GM19328 (cell line): Measurements from ENCODE around the gene LGALS9.

Experiments
- ATAC-seq: cut with Tn5 transposase; IDR thresholded peaks from one replicate; pipeline ENCODE4 v1.9.1; 2021; ENCODE audit warnings: mild to moderate bottlenecking, moderate library complexity; ENCODE audit not compliant: unreplicated experiment

Gene LGALS9

DNA sequence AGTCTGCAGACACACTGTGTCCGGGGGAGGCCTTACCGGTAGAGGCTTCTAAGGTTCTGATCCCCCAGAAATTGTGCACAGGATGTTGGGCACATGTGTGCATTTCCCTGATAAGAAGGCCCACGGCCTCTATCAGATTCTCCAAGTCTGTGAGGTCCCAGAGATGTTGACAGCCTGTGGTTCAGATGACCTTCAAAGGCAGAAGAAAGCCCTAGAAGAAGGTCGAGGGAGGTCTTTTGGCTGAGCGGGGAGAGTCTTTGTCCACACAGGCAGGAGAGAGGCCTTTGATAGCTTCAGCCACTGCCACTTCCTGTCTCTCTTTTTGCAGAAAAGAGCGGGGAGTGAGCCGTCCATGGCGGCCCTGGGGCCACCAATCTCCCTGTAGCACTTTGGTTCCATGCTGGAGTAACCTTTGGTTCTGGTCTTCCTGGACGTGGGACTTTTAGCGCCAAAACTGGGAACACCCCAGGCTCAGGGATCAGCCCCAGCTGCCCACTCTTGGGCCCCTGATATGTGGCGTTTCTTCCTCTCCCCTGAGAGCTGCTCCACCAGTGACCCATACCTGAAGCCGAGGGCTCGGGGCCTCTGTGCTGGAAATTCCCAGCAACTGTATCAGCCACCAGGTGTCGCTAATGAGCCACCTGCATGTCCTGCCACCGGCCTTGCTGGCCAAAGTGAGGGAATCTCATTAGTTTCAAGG lies 28.1 kb upstream of the LGALS9 start:
- ATAC-seq = no peak

DNA sequence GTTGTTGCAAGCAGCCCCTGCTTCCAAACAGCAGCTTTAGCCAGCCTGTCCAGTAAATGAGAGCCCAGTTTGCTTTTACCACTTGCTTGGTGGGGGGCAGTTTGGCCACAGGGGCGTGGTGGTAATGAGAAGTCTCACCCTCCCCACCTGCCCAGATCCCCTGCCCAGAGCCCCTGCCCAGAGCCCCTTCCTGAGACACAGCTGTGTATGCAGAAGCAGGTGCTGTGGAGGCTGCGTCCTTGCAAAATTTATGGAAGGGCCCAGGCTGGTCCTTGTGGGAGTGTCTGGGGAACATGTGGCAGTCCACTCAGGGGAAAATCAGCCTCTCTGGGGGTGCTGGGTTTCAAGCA lies 27.6 kb upstream of the LGALS9 start:
- no peak for ATAC-seq

DNA sequence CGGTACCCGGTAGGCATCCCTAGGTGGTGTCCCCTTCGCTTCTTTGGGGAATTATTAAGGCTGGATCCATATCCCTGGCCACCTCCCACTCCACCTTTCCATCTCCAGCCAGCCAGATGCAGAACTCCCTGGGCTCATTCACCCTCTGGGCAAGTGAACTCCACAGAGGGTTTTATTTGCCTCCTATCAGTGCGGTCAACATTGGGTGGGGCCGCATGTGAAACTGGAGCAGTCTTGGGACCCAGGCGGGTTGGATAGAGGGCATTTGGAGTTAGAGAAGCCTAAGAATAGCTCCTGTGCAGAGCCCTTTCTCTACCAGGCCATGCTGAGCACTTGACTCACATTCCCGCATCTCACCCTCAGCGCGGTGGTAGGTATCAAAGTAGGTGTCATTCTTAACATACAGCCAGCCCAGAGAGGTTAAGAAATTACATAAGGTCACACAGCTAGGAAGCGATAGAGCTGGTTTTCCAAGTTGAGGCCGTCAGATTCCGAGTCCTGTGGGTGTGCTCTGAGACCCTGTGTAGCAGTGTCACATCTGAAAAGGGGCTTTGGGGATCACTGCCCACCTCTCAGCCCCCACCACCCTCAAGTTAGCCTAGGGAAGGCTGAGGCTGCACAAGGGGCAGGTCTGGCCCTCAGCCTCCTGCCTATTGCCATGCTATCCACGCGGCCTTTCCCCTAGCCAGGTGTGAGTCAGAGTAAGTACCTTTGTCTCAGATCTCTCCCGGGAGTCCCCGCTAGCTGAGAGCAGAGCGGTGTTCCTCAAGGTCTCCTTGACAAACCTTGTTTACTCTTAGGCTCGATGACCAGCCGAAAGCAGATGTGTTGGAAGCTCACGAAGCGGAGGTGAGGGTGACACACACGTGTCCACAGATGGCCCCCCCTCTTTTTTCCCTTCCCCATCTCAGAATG lies 26.9 kb upstream of the LGALS9 start:
- no peak for ATAC-seq

DNA sequence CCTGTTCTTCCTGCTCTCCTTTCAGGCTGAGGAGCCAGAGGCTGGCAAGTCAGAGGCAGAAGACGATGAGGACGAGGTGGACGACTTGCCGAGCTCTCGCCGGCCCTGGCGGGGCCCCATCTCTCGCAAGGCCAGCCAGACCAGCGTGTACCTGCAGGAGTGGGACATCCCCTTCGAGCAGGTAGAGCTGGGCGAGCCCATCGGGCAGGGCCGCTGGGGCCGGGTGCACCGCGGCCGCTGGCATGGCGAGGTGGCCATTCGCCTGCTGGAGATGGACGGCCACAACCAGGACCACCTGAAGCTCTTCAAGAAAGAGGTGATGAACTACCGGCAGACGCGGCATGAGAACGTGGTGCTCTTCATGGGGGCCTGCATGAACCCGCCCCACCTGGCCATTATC lies 25.6 kb upstream of the LGALS9 start:
- no peak for ATAC-seq

DNA sequence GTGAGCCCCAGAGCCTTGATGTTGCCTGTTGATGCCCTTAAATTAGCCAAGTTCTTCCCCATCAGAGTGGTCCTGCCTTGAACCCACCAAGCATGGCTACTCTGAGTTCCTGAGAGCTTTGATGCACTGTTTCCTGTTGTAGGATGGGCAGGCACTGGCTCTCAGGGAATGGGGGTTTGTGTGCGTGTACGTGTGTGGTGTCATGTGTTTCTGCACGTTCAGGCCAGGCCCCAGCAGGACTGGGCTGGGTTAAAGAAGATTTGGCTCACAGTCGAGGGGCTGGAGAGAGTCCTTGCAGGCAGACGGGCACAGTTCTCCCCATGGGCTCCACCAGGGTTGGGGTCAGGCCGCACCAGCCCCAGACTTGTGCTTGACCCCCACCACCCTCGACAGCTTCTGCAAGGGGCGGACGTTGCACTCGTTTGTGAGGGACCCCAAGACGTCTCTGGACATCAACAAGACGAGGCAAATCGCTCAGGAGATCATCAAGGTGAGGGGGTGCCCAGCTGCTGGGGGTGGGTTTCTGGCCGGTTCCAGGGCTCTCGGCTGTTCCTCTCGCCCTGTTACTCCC lies 23.4 kb upstream of the LGALS9 start:
- no peak for ATAC-seq

DNA sequence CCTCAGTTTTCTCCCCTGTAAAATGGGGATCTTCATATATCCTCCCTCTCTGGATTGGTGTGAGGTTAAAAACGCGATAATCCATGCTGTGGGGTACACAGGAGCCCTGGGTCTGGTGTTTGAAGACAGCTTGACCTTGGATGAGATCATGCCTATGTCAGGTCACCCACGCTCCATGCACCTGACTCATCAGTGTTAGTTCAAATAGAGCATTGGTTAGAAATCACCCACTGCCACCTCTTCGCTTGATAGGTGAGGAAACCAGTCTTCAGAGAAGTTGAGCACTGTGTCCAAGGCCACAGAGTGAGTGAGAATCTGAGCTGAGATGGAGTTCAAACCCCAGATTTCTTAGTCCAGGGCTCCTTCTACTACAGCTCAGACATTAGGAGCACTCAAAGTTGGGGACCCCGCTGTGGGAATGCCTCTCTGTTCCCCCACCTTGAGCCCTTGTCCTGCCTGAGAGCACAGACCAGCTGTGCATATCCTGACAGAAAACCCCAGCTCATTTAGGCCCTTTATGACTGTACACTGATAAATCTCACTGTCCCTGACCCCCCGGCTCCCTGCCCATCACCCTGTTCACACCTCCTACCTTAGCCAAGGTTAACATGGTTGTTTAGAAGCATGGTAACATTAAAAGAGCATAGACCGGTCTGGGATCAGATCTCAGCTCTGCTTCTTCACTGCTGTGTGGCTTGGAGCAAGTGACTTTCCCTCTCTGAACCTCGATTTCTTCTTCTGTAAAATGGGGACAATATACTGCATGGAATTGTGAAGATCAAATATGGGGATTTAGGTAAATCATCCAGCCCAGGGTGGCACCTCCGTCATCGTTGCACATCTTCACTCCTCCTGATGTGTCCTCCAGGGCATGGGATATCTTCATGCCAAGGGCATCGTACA lies 22.4 kb upstream of the LGALS9 start:
- no peak for ATAC-seq

DNA sequence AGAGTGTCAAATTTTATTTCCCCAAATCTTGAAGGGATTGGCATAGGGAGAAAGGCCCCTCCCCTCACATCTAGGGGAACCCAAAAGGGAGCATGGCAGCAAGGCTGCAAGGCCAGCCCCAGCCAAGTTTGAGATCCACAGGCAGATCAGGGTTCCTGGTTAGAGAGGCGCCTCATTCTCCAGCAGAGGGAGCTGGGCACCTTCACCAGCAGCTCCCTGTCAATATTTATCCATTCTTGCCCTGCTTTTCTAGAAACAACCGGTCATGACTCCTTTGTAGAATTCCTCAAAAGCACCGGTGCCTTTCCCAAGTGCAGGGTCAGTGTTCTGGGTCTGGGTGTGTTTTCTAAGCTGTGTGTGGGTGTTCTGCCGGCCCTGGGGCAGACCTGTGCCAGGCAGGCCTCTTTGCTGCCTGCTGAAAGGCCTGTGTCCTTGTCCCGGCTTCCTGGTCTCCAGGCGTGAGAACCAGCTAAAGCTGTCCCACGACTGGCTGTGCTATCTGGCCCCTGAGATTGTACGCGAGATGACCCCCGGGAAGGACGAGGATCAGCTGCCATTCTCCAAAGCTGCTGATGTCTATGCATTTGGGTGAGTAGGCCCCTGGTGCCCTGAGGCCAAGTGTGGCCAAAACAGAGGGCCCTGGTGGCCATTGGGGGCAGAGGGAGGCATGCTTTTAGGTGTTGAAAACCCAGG lies 21.2 kb upstream of the LGALS9 start:
- ATAC-seq = no peak

DNA sequence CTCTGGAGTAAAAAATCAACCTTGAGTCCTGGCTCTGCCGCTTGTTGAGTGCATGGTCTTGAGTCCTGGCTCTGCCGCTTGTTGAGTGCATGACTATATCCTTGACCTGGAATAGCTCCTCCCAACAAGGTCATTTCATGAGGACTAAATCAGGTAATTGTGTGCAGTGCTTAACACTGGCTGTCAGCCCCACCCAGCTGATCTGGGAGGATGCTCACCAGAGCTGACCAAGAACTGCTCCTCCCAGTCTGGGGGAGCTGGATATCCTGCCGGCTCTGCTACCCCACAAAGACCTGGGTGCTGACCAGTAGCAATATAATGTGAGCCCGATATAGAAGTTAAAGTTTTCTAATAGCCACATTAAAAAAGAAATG lies 20.7 kb upstream of the LGALS9 start:
- ATAC-seq = no peak

DNA sequence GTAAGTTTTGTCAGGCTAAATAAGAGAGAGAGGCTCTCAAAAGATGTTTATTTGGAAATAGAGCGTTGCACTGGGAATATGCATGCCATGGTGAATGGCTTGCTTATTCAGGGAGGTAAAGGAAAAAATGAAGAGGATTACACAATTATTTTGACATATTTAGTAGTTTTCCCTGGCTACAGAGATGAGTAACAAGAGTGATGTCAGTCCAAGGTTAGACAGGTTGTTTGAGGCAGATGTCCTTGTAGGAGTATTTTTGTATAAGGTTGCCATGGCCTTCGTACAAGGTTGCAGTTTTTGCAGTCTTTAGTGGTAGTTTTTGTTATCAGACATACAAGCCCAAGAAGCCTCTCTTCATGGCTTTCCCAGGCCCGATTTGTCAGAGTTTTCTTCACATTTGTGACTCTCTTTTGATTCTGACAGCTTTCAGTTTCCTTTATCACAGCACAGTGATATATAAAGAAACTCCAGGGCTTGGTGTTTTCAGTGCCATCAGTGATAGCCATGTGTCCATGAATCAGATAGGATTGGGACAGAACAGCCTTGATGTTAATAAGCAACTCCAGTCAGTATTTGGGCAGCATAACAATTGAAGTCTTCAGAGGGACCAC lies 18.7 kb upstream of the LGALS9 start:
- ATAC-seq = no peak

DNA sequence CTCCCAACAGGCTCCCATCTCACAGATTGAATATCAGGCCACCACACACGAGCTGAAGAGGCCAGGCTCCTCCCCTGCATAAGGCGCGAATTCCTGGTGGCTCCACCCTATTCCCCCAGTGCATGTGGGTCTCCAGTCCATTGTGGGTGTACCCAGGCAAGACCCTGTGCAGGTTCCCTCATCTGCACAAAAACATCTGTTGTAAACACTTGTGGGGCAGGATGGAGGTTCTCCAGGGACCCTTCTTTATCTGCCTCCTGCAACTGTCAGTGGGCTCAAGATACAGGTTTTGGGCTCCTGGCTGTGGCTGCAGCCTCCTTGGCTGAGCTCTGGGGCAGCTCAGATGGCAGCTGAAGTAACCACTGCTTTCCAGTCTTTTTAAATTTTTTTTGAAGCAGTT lies 17.6 kb upstream of the LGALS9 start:
- no peak for ATAC-seq

DNA sequence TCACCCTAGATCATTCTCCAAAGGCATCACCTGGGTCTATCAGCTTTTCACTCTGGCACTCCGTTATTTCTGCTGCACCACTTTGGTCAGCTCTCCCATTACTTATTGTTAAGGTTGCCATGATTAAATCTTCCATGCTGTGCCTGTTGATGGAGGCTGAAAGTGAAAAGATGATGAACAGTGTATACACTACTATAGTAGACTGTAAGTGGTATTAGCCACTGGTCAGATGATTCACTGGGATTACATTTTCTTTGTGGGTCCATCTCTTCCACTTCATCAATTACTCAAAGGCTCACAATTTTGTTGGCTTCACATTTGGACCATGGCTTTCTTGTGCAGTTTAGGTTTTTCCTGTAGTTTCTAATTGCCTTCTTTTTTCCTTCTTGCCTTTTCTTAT lies 15.9 kb upstream of the LGALS9 start:
- ATAC-seq = no peak

DNA sequence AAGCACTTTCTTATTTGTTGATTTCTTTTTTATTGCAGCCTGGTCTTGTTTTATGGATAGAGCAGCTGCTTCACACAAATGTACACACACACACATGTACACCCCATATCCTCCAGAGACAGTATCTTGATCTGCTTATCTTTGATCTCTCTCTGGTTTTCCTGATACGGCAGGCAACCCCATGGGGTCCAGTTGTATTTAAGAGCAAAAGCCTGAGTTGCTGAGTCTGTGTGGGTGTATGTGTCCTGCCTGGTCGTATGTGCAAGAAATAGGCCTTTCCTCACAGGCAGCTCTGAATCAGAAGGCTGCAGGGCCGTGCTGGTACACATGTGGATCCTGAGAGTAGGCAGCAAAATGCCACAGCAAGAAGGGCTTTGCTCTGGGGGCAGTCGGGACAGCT lies 14.6 kb upstream of the LGALS9 start:
- ATAC-seq = no peak

DNA sequence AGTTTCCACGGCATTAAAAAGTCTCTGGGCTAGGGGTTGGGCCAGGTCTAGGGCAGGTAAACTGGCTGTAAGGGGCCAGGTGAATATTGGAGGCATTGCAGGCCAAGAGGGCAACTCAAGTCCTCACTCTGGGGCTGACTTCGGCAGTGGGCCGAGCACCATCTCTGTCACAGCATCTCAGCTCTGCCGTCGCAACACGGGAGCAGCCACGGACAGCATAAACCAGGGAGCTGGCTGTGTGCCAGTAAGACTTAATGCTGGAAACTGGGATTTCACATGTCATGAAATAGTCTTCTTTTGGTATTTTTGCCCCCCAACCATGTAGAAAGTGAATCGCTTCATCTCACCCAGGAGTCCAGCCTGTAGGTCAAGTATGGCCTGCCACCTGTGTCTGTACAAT lies 12.6 kb upstream of the LGALS9 start:
- no peak for ATAC-seq

DNA sequence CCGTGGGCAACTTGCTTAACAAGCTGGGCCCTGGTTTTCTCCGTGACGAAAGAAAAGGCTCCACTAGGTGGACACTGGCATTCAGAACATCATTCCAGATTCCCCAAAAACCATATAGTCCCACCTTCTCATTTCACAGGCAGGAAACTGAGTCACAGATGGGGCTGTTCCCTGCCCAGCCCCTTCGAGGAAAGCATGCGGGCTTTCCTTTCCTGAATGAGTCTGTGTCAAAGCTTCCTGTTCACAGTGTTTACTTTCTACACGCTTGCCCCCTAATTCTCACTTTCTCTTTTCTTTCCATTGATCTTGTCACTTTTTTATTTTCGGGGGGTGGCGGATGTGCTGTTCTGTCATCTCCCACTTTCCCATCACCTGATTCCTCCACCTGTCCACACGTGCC lies 10.3 kb upstream of the LGALS9 start:
- no peak for ATAC-seq

DNA sequence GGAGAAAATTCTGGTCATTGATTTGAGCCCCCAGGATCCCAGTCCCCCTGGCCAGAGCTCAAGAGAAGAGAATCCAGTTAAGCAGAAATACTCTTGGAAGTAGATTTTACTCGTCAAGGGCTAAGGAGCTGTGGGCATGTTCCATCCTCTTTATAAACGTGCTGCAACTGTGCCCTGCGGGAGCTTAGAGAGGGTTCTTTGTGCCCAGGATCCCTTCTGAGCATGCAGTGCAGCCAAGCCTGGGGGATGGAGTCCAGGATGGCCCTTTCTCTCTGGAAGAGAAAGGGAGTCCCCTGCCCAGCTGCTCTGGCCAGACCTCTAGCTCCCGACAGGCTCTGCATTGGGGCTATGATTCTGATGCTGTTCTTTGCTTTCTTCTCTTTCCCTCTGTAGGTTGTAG lies 9.5 kb upstream of the LGALS9 start:
- no peak for ATAC-seq

DNA sequence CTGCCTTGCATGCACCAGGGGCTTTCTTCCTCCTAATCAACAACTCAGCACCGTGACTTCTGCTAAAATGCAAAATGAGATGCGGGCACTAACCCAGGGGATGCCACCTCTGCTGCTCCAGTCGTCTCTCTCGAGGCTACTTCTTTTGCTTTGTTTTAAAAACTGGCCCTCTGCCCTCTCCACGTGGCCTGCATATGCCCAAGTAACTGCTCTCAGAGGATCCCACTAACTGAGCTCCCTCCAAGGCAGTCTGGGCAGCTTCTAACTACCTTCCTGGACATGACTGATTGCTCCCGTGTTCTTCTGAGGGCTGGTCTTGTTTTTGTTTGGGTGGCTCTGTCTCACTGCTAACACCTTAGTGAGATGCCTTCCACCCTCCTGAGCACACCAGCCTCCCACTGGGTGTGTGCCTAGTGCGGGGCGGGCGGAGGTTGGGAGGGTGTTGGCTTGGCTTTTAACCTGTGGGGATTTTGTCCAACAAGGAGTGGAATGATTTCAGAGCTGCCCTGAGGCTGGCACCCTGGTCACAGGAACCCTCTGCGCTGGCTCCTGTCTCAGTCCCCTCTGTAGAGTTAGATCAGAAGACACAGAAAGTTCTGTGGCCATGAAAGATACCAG lies 8.9 kb upstream of the LGALS9 start:
- ATAC-seq = no peak

DNA sequence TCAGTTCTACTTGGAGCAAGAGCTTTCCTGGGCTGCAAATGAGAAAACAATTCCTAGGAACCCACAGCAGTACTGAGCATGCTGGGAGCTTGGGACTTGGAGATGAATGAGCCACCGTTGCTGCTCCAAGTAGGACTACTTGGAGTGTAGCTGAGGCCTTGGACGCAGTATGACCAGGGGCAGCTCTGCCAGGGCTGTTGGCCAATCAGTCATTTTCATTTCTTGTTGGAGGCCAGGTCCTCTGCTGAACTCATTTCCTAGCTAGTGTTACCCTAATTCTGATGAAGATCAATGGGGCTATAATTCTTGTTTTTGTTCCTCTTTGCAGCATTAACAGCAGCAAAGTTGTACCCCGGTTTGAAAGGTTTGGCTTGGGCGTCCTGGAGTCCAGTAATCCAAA lies 8.0 kb upstream of the LGALS9 start:
- no peak for ATAC-seq

DNA sequence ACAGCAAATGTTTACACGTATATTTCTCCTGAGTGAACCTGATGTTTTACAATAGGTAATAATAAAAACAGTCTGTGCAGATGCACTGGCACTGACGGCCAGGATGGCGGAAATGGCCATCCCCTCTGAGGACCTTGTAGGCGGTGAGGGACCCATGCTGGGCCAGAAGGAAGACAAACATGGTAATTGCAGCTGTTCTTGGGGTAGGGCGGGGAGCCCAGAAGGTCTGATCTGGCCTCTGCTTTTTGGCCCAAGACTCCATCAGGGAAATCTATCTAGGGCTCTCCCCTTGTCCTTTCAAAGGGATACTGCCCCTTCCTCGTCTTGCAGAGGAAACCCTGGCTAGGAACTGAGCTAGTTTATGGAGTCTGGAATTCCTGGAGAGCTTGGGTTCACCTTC lies 7.4 kb upstream of the LGALS9 start:
- no peak for ATAC-seq

DNA sequence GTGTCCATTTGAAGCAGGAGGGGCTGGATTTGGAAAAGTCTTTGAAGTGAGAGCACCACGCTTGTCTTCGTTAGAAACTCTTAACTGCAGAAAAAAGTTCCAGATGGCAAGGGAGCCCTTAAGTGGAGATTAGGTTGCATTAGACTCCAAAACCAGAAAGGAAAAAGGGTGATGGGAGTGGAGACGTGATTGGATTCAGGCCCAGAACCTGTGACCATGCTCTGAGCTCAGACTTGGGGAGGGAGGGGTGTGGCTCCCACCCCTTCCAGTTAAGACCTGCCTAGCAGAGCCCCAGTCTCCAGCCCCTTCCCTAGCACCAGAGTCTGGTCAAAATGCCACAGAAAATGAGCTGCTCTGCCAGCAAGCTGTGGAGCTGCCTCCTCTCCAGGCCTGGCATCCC lies 6.4 kb upstream of the LGALS9 start:
- no peak for ATAC-seq

DNA sequence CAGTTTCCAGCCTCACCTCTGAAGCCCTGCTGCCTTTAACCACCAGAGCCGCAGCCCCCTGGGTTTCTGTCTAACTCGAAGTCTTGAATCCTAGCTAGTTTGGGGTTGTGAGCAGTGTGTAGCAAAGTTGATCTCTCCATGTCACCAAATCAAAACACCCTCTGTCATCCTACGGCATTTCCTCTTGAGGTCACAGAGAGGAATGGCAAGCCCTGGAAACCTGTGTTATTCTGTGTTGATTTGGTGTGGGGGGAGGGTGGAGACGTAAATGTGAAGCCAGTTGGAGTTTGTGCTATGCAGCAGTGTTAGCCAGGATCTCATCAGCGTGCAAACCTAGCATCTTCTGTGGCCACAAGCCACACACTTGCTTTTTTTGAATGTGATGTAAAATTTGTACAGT lies 5.1 kb upstream of the LGALS9 start:
- no peak for ATAC-seq
